Glutamatergic neuron (in vitro differentiated cells): ENCODE measurements around the gene OGFR. TPM values are rescaled to one million over a fixed set of nuclear protein-coding genes. Genes with fewer than 3 reads are reported as not detected.
A peak's percentile ranks its signal among the peaks of the same experiment; 100 is the strongest.

Experiments
- DNase-seq: peaks from one replicate; pipeline ENCODE4 v3.0.0; 2022
- H3K27ac Mint-ChIP-seq: one replicate; pipeline ENCODE4 v1.8.0; 2020; ENCODE audit warnings: mild to moderate bottlenecking, mixed read lengths, inconsistent platforms; ENCODE audit not compliant: unreplicated experiment
- H3K27me3 Mint-ChIP-seq: one replicate; pipeline ENCODE4 v1.8.0; 2020; ENCODE audit warnings: mild to moderate bottlenecking, moderate library complexity, mixed read lengths, inconsistent platforms; ENCODE audit not compliant: unreplicated experiment
- H3K36me3 Mint-ChIP-seq: one replicate; pipeline ENCODE4 v1.8.0; 2020; ENCODE audit warnings: mild to moderate bottlenecking, mixed read lengths, inconsistent platforms; ENCODE audit not compliant: unreplicated experiment
- H3K4me1 Mint-ChIP-seq: one replicate; pipeline ENCODE4 v1.8.0; 2020; ENCODE audit warnings: mild to moderate bottlenecking, low read depth, mixed read lengths, inconsistent platforms; ENCODE audit not compliant: unreplicated experiment
- H3K4me3 Mint-ChIP-seq: one replicate; pipeline ENCODE4 v1.8.0; 2020; ENCODE audit warnings: mild to moderate bottlenecking, mixed read lengths, inconsistent platforms; ENCODE audit not compliant: unreplicated experiment
- H3K9me3 Mint-ChIP-seq: one replicate; pipeline ENCODE4 v1.8.0; 2020; ENCODE audit warnings: mild to moderate bottlenecking, moderate library complexity, mixed read lengths, inconsistent platforms; ENCODE audit not compliant: unreplicated experiment
- total RNA-seq: library from RNA; stranded (reverse); fragmentation: NEBNext Ultra II Directional; extraction: Animal tissue kit (Norgen Biotek cat#: 25700); gene quantifications from one replicate; pipeline ENCODE4 v1.2.1, GENCODE V29; 2021; ENCODE audit not compliant: unreplicated experiment
- TF ChIP-seq, protein P1 (sequence below): fragments of 200-600 bp; sonication (generic); IDR thresholded peaks from one replicate; pipeline ENCODE4 v1.5.0; 2021; ENCODE audit not compliant: partially characterized antibody, unreplicated experiment

The OGFR gene
- total RNA-seq, 1 donor from 2014 or later: 70.5 TPM

DNA sequence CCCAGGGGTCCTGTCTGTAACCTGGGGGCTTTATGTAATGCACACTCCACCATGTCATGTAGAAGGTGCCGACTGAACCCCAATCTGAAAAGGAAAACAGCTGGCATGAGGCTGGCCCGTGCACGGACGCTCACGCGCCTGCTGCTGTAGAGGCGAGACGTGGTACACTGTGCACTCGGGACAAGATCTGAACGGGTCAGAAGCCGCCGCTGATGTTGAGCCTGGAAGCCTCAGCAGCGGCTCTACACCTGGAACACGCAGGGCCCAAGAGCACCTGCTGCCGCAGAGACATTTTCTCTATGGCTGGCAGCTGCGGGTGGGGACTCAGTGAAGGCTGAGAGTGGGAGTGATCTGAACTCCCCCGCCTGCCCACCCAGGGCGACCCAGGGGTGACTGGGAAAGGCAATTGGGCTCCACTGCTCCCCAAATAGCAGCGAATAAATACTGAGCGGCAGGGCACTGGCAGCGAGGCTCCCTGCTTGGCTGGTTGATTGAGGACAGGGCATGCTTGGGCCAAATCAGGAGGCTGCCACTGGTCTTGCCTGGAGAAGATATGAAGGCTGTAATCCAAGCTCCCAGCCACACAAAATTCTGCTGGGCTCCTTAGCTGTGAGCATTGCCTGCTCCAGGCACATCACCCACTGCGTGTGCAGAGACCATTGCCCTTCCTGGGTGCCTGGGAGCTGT is 2.5 kb upstream of the OGFR start:
- TF ChIP-seq, protein P1, sequence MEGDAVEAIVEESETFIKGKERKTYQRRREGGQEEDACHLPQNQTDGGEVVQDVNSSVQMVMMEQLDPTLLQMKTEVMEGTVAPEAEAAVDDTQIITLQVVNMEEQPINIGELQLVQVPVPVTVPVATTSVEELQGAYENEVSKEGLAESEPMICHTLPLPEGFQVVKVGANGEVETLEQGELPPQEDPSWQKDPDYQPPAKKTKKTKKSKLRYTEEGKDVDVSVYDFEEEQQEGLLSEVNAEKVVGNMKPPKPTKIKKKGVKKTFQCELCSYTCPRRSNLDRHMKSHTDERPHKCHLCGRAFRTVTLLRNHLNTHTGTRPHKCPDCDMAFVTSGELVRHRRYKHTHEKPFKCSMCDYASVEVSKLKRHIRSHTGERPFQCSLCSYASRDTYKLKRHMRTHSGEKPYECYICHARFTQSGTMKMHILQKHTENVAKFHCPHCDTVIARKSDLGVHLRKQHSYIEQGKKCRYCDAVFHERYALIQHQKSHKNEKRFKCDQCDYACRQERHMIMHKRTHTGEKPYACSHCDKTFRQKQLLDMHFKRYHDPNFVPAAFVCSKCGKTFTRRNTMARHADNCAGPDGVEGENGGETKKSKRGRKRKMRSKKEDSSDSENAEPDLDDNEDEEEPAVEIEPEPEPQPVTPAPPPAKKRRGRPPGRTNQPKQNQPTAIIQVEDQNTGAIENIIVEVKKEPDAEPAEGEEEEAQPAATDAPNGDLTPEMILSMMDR: no peak
- Mint-ChIP-seq H3K27ac (no peak overlapping the region), H3K36me3 (peaks cover 7% of the 10 kb centered on the region), H3K9me3 (peaks cover 3% of the 10 kb centered on the region), H3K4me1 (peaks cover 9% of the 10 kb centered on the region), H3K4me3 (no peak overlapping the region), H3K27me3 (peaks cover 15% of the 10 kb centered on the region)
- DNase-seq: no peak

DNA sequence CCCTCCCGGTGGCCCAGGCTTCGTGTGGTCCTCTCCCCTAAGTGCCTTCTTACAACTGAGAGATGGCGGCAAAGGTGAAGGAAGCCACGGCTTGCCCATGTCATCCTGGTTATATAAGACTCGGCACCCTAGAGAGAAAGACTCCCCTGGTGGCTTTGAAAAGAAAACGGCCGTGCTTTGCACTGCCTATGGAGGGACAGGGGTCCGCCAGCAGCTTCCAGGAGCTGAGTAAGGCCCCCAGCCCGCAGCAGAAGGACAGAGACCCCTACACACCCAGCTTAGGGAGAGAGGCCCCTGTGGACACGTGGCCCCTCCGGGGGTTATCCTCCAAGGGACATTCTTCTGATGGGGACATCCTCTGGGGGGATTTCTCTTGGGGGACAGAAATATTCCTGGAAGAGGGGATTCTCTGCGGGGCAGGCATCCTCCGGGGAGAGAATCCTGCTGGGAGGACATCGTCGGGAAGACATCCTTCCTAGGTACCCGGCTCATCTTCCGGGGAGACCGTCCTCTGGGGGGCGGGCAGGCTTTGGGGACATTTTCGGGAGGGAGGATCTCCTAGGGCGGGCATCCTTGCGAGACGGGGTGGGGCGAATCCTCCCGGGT is 511 bp upstream of the OGFR start:
- Mint-ChIP-seq H3K27me3 (peaks cover 9% of the 10 kb centered on the region), H3K4me1 (peaks cover 9% of the 10 kb centered on the region), H3K27ac (peak overlapping the region; percentile 80)

DNA sequence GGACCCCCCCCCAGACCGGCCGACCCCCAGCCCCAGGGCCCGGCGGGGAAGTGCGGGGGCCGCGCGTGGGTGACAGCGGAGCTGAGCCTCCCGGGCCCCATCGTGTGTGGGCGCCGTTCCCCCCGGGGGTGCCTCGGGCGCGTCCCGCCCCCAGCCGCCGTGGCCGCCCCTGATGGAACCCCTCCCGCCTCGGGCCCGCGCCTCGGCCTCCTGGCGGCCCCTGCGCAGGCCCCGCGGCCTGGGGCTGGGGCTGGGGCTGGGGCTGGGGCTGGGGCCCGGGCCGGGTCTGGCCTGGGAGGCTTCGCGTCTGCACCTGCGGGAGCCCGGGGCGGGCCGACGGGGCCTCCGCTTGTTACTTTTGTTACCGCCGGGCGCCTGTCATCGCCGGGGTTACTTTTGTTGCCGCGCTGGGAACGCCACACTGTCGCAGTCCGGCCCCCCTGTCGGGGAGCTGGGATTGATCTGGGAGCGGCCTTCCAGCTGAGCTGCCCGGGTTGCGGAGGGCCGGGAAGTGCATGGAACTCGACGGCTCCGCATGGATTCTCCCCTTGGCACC is 598 bp downstream of the OGFR start:
- peaks cover 9% of the 10 kb centered on the region for H3K27me3 Mint-ChIP-seq
- TF ChIP-seq, protein P1: no peak
- H3K9me3 Mint-ChIP-seq: peaks cover 2% of the 10 kb centered on the region
- H3K4me3 Mint-ChIP-seq: peak overlapping the region; percentile 84
- DNase-seq: no peak
- H3K27ac Mint-ChIP-seq: no peak overlapping the region
- peaks cover 9% of the 10 kb centered on the region for H3K4me1 Mint-ChIP-seq
- H3K36me3 Mint-ChIP-seq: no peaks in the 10 kb centered on the region

More for the DNA sequence above, 511 bp upstream of the OGFR start:
- peaks cover 2% of the 10 kb centered on the region for H3K9me3 Mint-ChIP-seq
- DNase-seq: no peak
- peak overlapping the region; percentile 86 for H3K4me3 Mint-ChIP-seq
- TF ChIP-seq, protein P1: no peak
- H3K36me3 Mint-ChIP-seq: no peaks in the 10 kb centered on the region

DNA sequence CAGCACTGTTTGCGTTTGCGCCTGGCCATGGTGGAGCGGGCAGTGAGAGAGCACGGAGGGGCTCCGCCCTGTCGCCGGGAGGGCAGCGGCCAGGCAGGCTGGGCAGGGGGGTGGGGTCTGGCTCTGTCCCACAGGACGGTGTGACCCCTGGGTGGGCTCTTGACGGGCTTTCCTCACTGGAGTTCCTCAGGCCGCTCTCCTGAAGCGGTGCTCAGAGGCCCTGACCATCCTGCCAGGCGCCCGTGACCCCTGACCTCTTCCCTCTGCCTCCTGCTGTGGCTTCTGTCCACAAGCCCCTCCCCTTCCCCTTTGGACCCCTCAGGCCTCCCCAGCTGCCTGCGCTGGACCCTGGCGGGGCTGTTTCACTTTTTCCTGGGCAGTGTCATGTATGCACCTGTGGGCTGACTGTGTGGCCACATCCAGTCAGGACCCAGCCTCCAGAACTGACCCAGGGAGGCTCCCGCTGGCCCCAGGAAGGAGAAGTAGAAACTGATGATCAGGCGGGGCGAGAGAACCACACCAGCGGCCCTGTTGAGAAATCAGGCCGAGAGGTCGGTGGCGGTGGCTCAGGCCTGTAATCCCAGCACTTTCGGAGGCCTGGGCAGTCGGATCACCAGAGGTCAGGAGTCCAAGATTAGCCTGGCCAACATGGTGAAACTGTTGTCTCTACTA is 1.2 kb downstream of the OGFR start:
- H3K27ac Mint-ChIP-seq: peak overlapping the region; percentile 52
- peaks cover 9% of the 10 kb centered on the region for H3K4me1 Mint-ChIP-seq
- no peaks in the 10 kb centered on the region for H3K36me3 Mint-ChIP-seq
- peak overlapping the region; percentile 84 for H3K4me3 Mint-ChIP-seq
- DNase-seq: peak; percentile 73
- H3K27me3 Mint-ChIP-seq: peaks cover 8% of the 10 kb centered on the region
- TF ChIP-seq, protein P1: no peak
- peaks cover 2% of the 10 kb centered on the region for H3K9me3 Mint-ChIP-seq
